GM12878 (cell line): ENCODE data around the gene PP2D1. TPM values are rescaled to one million over a fixed set of nuclear protein-coding genes. Genes with fewer than 3 reads are reported as not detected.

Experiments
- ATAC-seq: fragments of 200-7000 bp; cut with Tn5 transposase; 3 replicates; pipeline ENCODE4 v1.9.1; 2020; ENCODE audit warnings: mild to moderate bottlenecking, moderate library complexity
- BruUV-seq: library from RNA; stranded (reverse); fragments of 400-500 nt; replicated peaks from 2 replicates; lab custom pipeline; 2021; lab: Mats Ljungman, UMichigan
- CTCF ChIA-PET: fragments of 300-600 bp; sonication (Branson Sonifier 250); formaldehyde crosslinking; extraction: SDS; loops from one replicate; lab custom pipeline; 2021; ENCODE audit warnings: inconsistent platforms; lab: Yijun Ruan, JAX
- POLR2A ChIA-PET: fragments of 350-600 bp; formaldehyde crosslinking; extraction: SDS; loops from one replicate; lab custom pipeline; 2021; ENCODE audit warnings: inconsistent platforms; lab: Charles Lee
- RAD21 ChIA-PET: fragments of 300-600 bp; sonication (Branson Sonifier 250); formaldehyde crosslinking; loops from one replicate; lab custom pipeline; 2023; ENCODE audit warnings: antibody characterized with exemption; ENCODE audit not compliant: unreplicated experiment; lab: Charles Lee
- SMC1A ChIA-PET: fragments of 300-600 bp; sonication (Branson Sonifier 250); formaldehyde crosslinking; loops from one replicate; lab custom pipeline; 2023; ENCODE audit not compliant: unreplicated experiment, uncharacterized antibody; lab: Charles Lee
- DNase-seq: peaks from one replicate; pipeline ENCODE4 v3.0.0-alpha.2; 2011; ENCODE audit warnings: low read depth, low spot score
- FAIRE-seq: peaks from 3 replicates; lab custom pipeline; 2011; peaks lifted over from hg19 to GRCh38; lab: Jason Lieb, UNC
- H2AFZ ChIP-seq: 2 replicates; pipeline ENCODE4 v1.6.0; 2011; ENCODE audit warnings: low read depth, low read length, control low read depth; ENCODE audit not compliant: control insufficient read depth
- H3K27ac ChIP-seq: 2 replicates; pipeline ENCODE4 v1.5.1; 2011; ENCODE audit warnings: control low read depth; ENCODE audit not compliant: control insufficient read depth, insufficient read depth
- H3K27me3 ChIP-seq, 2 experiments: replicated peaks in 1 of 2; 2 replicates each; pipeline versions ENCODE4 v1.6.0 to v1.6.1; 2011; ENCODE audit warnings: low read length in 1 of 2; ENCODE audit not compliant: control insufficient read depth in 2 of 2, insufficient read depth in 2 of 2
- H3K36me3 ChIP-seq, 2 experiments: 2 replicates each; pipeline ENCODE4 v1.5.1; 2011; ENCODE audit warnings: low read length in 1 of 2; ENCODE audit not compliant: control insufficient read depth in 2 of 2, insufficient read depth in 2 of 2
- H3K4me1 ChIP-seq: 2 replicates; pipeline ENCODE4 v1.6.1; 2011; ENCODE audit warnings: mild to moderate bottlenecking, low read length, moderate library complexity, mixed read lengths; ENCODE audit not compliant: control insufficient read depth, insufficient read depth
- H3K4me2 ChIP-seq: 2 replicates; pipeline ENCODE4 v1.6.0; 2011; ENCODE audit warnings: control low read depth; ENCODE audit not compliant: control insufficient read depth, insufficient read depth
- H3K4me3 ChIP-seq: fragments of 200-600 bp; sonication (generic); 2 replicates; pipeline ENCODE4 v1.5.1; 2016
- H3K79me2 ChIP-seq: 2 replicates; pipeline ENCODE4 v1.6.0; 2011; ENCODE audit warnings: low read length; ENCODE audit not compliant: control insufficient read depth, insufficient read depth
- H3K9ac ChIP-seq: 2 replicates; pipeline ENCODE4 v1.8.0; 2011; ENCODE audit warnings: low read length, control low read depth, mixed read lengths; ENCODE audit not compliant: control insufficient read depth, insufficient read depth
- H3K9me3 ChIP-seq: replicated peaks from 3 replicates; pipeline ENCODE4 v1.5.1; 2011; ENCODE audit warnings: mild to moderate bottlenecking, low read length; ENCODE audit not compliant: control insufficient read depth, insufficient read depth
- H4K20me1 ChIP-seq: 2 replicates; pipeline ENCODE4 v1.6.0; 2011; ENCODE audit not compliant: control insufficient read depth, insufficient read depth
- CEBPZ ChIP-seq: fragments of 150-350 bp; IDR thresholded peaks from 2 replicates; pipeline ENCODE4 v1.6.1; 2016; ENCODE audit warnings: low read depth, low read length
- CREB1 ChIP-seq: IDR thresholded peaks from 2 replicates; pipeline ENCODE4 v1.6.1; 2012; ENCODE audit warnings: low read depth, mild to moderate bottlenecking, inconsistent platforms
- HDAC2 ChIP-seq: fragments of 200-600 bp; sonication (generic); IDR thresholded peaks from 2 replicates; pipeline ENCODE4 v1.6.1; 2017
- JUNB ChIP-seq: IDR thresholded peaks from 2 replicates; pipeline ENCODE4 v1.6.1; 2016; ENCODE audit warnings: antibody characterized with exemption, mild to moderate bottlenecking
- MLLT1 ChIP-seq: fragments of 450-650 bp; IDR thresholded peaks from 2 replicates; pipeline ENCODE4 v1.6.1; 2016; ENCODE audit warnings: mild to moderate bottlenecking
- NFIC ChIP-seq: IDR thresholded peaks from 2 replicates; pipeline ENCODE4 v1.6.1; 2012; ENCODE audit warnings: low read depth, mild to moderate bottlenecking, inconsistent platforms, low read length, moderate library complexity
- NFYB ChIP-seq: IDR thresholded peaks from 2 replicates; pipeline ENCODE4 v1.6.1; 2011; ENCODE audit warnings: low read depth, mild to moderate bottlenecking, low read length, improper control_type of control experiment, moderate library complexity; ENCODE audit not compliant: insufficient read depth
- POLR2AphosphoS2 ChIP-seq: IDR thresholded peaks from 2 replicates; pipeline ENCODE4 v1.6.1; 2011; ENCODE audit warnings: low read depth, mild to moderate bottlenecking, low read length, improper control_type of control experiment, moderate library complexity
- SUPT20H ChIP-seq: IDR thresholded peaks from 2 replicates; pipeline ENCODE4 v1.6.1; 2011; ENCODE audit warnings: low read depth, mild to moderate bottlenecking, low read length, moderate library complexity, borderline replicate concordance; ENCODE audit not compliant: control insufficient read depth
- WGBS: methylation state at CpG from one replicate; pipeline ENCODE4 v1.1.6; 2016; ENCODE audit warnings: low lambda C conversion rate; ENCODE audit not compliant: insufficient replicate concordance, insufficient coverage; ENCODE audit errors: missing lambda C conversion rate; 5-methylcytosine and 5-hydroxymethylcytosine counted together
- in situ Hi-C: fragments of 300-500 bp; cut with MboI; formaldehyde crosslinking; loops from 9 replicates; pipeline ENCODE4 v1.14.3; 2018; ENCODE audit warnings: mixed read lengths
- intact Hi-C: fragments of 100-400 bp; cut with micrococcal nuclease; formaldehyde crosslinking; loops from one replicate; pipeline ENCODE4 v1.14.2; 2022; ENCODE audit not compliant: unreplicated experiment
- polyA plus RNA-seq, 11 experiments: library from polyadenylated mRNA; depleted of rRNA in 4 of 11; unstranded in 6 of 11; stranded (reverse) in 5 of 11; fragments of >200 nt; fragmentation: Nextera tagmentation in 4 of 11; fragmentation: Illumina TruSeq in 1 of 11; extraction: Ambion mirVana in 4 of 11; extraction: Trizol in 1 of 11; gene quantifications; 1 replicate in 1 of 11; 2 replicates in 10 of 11; pipeline versions ENCODE4 v1.2.1 to v1.2.3, GENCODE V29; 2011 to 2016; ENCODE audit warnings: inconsistent platforms in 2 of 11, missing spikeins in 2 of 11, low read depth in 1 of 11
- total RNA-seq, 4 experiments: library from RNA; depleted of rRNA in 3 of 4; stranded (reverse); fragments of >200 nt in 3 of 4; fragmentation: Illumina TruSeq in 1 of 4; extraction: Trizol in 1 of 4; gene quantifications; 2 replicates each; pipeline versions ENCODE4 v1.2.1 to v1.2.3, GENCODE V29; 2013 to 2021

PP2D1 gene
- total and polyA plus RNA-seq, 10 of the 15 experiments (the other 5 are each of a cell fraction or from before 2014, with no cell fraction given) = 0.04 to 0.18 (median 0.17) TPM; not detected in 7

- CTCF ChIA-PET = interaction anchor here (0.7 kb wide), 1 partner anchor 130 kb away, joined by 3 read pairs; no protein-coding TSS in a partner anchor
- RAD21 ChIA-PET = no interaction called here
- Histone ChIP-seq H3K27me3 (no peaks in the 10 kb centered on the region), H3K79me2 (no peaks in the 10 kb centered on the region), H3K36me3 (no peaks in the 10 kb centered on the region), H4K20me1 (no peaks in the 10 kb centered on the region), H3K4me2 (no peak overlapping the region), H3K4me3 (no peak overlapping the region), H3K9ac (no peak overlapping the region), H3K9me3 (no peaks in the 10 kb centered on the region), H3K4me1 (no peaks in the 10 kb centered on the region), H3K27ac (no peak overlapping the region), H2AFZ (no peak overlapping the region)
- 100% methylated on average over 1 of the region's 1 CpG for WGBS
- SMC1A ChIA-PET = no interaction called here
- BruUV-seq = no TSS peak
- in situ Hi-C loops = no loop called here
- DNase-seq (no peak), FAIRE-seq (no peak), ATAC-seq (no peak)
- POLR2A ChIA-PET = interaction anchor here (0.6 kb wide), 1 partner anchor 14 kb away, joined by 4 read pairs; no protein-coding TSS in a partner anchor
- intact Hi-C loops = no loop called here
- TF ChIP-seq JUNB = no peak
- no peak for TF ChIP-seq NFYB
- TF ChIP-seq MLLT1 = no peak
- TF ChIP-seq CEBPZ = no peak
- TF ChIP-seq SUPT20H = no peak
- TF ChIP-seq NFIC = no peak
- TF ChIP-seq HDAC2 = no peak
- no peak for TF ChIP-seq POLR2AphosphoS2
- no peak for TF ChIP-seq CREB1
These were observed 3.5 kb upstream of the PP2D1 start for GRCh38 chr3:20015525-20015924.
